Measurements from ENCODE around the gene CREBBP. TPM values are rescaled to one million over a fixed set of nuclear protein-coding genes. Genes with fewer than 3 reads are reported as not detected.

Gene CREBBP
- total and polyA plus RNA-seq, 2 experiments from 2014 or later = 36.9 to 54.8 TPM

- TF ChIP-seq CREB1 (CRISPR knock-in tag; IDR thresholded peaks at IDR 0.05; ENCODE audit: low read depth) = no peak
- TF ChIP-seq ETS1 (IDR thresholded peaks at IDR 0.05) = no peak
- no peak for TF ChIP-seq CTCF (conservative IDR thresholded peaks at IDR 0.05; ENCODE audit: low read depth in 2 of 2)
- TF ChIP-seq JUNB (IDR thresholded peaks at IDR 0.05; ENCODE audit: unreplicated experiment) = no peak
- TF ChIP-seq EZH2phosphoT487 (IDR thresholded peaks at IDR 0.05; ENCODE audit: unreplicated experiment) = no peak
Observed at GRCh38 chr16:3756113-3756512, 124.4 kb downstream of the CREBBP start (continued).

GRCh38 chr16:3755249-3755648 lies 125.3 kb downstream of the CREBBP start:
- H3K4me2 ChIP-seq = no peak overlapping the region
- no peak for TF ChIP-seq EZH2 (IDR thresholded peaks at IDR 0.05; ENCODE audit: low read depth, unreplicated experiment)
- TF ChIP-seq POLR2AphosphoS5 (IDR thresholded peaks at IDR 0.05; ENCODE audit: low read depth) = no peak
- TF ChIP-seq NANOG (IDR thresholded peaks at IDR 0.05; ENCODE audit: borderline replicate concordance) = no peak
- no peak for TF ChIP-seq STAT1 (IDR thresholded peaks at IDR 0.05; ENCODE audit: unreplicated experiment)
- no peak for TF ChIP-seq REST (IDR thresholded peaks at IDR 0.05; ENCODE audit: unreplicated experiment)
- TF ChIP-seq CTCF (conservative IDR thresholded peaks at IDR 0.05; ENCODE audit: low read depth in 2 of 2) = no peak
- TF ChIP-seq EZH2phosphoT487 (IDR thresholded peaks at IDR 0.05; ENCODE audit: unreplicated experiment) = no peak
- no peak for TF ChIP-seq ZNF331 (CRISPR knock-in tag; IDR thresholded peaks at IDR 0.05; ENCODE audit: low read depth)
- TF ChIP-seq ZNF114 (CRISPR knock-in tag; IDR thresholded peaks at IDR 0.05) = no peak
- no peak for TF ChIP-seq JUNB (IDR thresholded peaks at IDR 0.05; ENCODE audit: unreplicated experiment)
- TF ChIP-seq ETS1 (IDR thresholded peaks at IDR 0.05) = no peak

More at GRCh38 chr16:3755249-3755648, 125.3 kb downstream of the CREBBP start:
- Histone ChIP-seq H3K36me3 (ENCODE audit: insufficient read depth) (peaks cover 26% of the 10 kb centered on the region), H3K27me3 (ENCODE audit: insufficient read depth) (no peaks in the 10 kb centered on the region), H2AFZ (no peak overlapping the region), H3K79me2 (replicated peaks; ENCODE audit: insufficient read depth) (peaks cover 3% of the 10 kb centered on the region; the same call in 1 of the 2 replicates), H3F3A (replicated peaks; ENCODE audit: low read depth) (0 out of 2 replicates have a peak, but pooled peaks cover 4% of the 10 kb centered on the region), H3K27ac (ENCODE audit: low read depth) (no peak overlapping the region), H4K20me1 (replicated peaks; ENCODE audit: insufficient read depth) (peaks cover 18% of the 10 kb centered on the region), H3K4me3 (no peak overlapping the region), H3K9me2 (ENCODE audit: insufficient read depth) (no peaks in the 10 kb centered on the region), H3K4me1 (ENCODE audit: insufficient read depth) (no peaks in the 10 kb centered on the region)
- DNase-seq (ENCODE audit: low spot score) (no peak), ATAC-seq (no peak)
- H3K9me3 Mint-ChIP-seq = no peaks in the 10 kb centered on the region
- no peaks in the 10 kb centered on the region for H3K4me1 Mint-ChIP-seq
- peaks cover 46% of the 10 kb centered on the region for H3K36me3 Mint-ChIP-seq (ENCODE audit: low read depth)
- H3K27me3 Mint-ChIP-seq (ENCODE audit: insufficient read depth, low read depth, poor library complexity) = peaks cover 2% of the 10 kb centered on the region
- H3K27ac Mint-ChIP-seq = no peak overlapping the region
- H3K4me3 Mint-ChIP-seq = no peak overlapping the region
